HepG2 (cell line): ENCODE results near the gene IQGAP2.

Experiments used
- ARID3A ChIP-seq: IDR thresholded peaks from 2 replicates; pipeline ENCODE4 v1.6.1; 2012; ENCODE audit warnings: low read depth, low read length, improper control_type of control experiment
- ATF3 ChIP-seq: sonication (generic); formaldehyde crosslinking; IDR thresholded peaks from 2 replicates; pipeline ENCODE4 v1.4.0; 2020; ENCODE audit warnings: missing genetic modification reagents
- CHD2 ChIP-seq: IDR thresholded peaks from 2 replicates; pipeline ENCODE4 v1.6.1; 2011; ENCODE audit warnings: low read depth, low read length, improper control_type of control experiment
- CTCF ChIP-seq: sonication (generic); formaldehyde crosslinking; IDR thresholded peaks from 2 replicates; pipeline ENCODE4 v1.5.0; 2020; ENCODE audit warnings: mild to moderate bottlenecking, missing genetic modification reagents, moderate library complexity
- FOXM1 ChIP-seq: sonication (generic); formaldehyde crosslinking; IDR thresholded peaks from 2 replicates; pipeline ENCODE4 v1.5.0; 2020; ENCODE audit warnings: missing genetic modification reagents
- FOXP4 ChIP-seq: sonication (generic); formaldehyde crosslinking; IDR thresholded peaks from 2 replicates; pipeline ENCODE4 v1.4.0; 2020; ENCODE audit warnings: missing genetic modification reagents
- IKZF5 ChIP-seq: IDR thresholded peaks from 2 replicates; pipeline ENCODE4 v1.6.1; 2018; ENCODE audit warnings: missing genetic modification reagents, mild to moderate bottlenecking, missing compliant biosample characterization
- POLR2A ChIP-seq, 2 experiments: IDR thresholded peaks; 2 replicates each; pipeline ENCODE4 v1.6.1; 2011; ENCODE audit warnings: low read depth in 2 of 2, low read length in 2 of 2, mild to moderate bottlenecking in 1 of 2, moderate library complexity in 1 of 2; ENCODE audit not compliant: insufficient read depth in 1 of 2
- RFXANK ChIP-seq: IDR thresholded peaks from 2 replicates; pipeline ENCODE4 v1.6.1; 2016
- USF2 ChIP-seq, 2 experiments: sonication (generic) in 1 of 2; formaldehyde crosslinking in 1 of 2; IDR thresholded peaks; 2 replicates each; pipeline versions ENCODE4 v1.5.1 to v1.6.1; 2011 to 2020; ENCODE audit warnings: borderline replicate concordance in 1 of 2, low read depth in 1 of 2, low read length in 1 of 2, mild to moderate bottlenecking in 1 of 2, missing genetic modification reagents in 1 of 2, moderate library complexity in 1 of 2
- ZNF142 ChIP-seq: sonication (generic); formaldehyde crosslinking; IDR thresholded peaks from 2 replicates; pipeline ENCODE4 v1.4.0; 2020; ENCODE audit warnings: missing genetic modification reagents

- TF ChIP-seq CHD2 (no peak), USF2 (IDR thresholded peaks at IDR 0.05; ENCODE audit: low read depth, low read length) (no peak), USF2 (CRISPR knock-in tag; IDR thresholded peaks at IDR 0.05; ENCODE audit: borderline replicate concordance) (no peak), FOXP4 (CRISPR knock-in tag) (no peak), IKZF5 (no peak), CTCF (CRISPR knock-in tag) (no peak), ARID3A (no peak), RFXANK (CRISPR knock-in tag) (no peak), ZNF142 (CRISPR knock-in tag) (no peak), POLR2A (IDR thresholded peaks at IDR 0.05; ENCODE audit: insufficient read depth in 1 of 2, low read depth in 2 of 2, low read length in 2 of 2) (no peak), FOXM1 (CRISPR knock-in tag) (no peak), ATF3 (CRISPR knock-in tag) (no peak)
These were observed 77.0 kb downstream of the IQGAP2 start for GRCh38 chr5:76479973-76480667.
